Kidney epithelial cell (primary cell): ENCODE data around the gene DESI2. TPM values are rescaled to one million over a fixed set of nuclear protein-coding genes. Genes with fewer than 3 reads are reported as not detected.

ENCODE experiments used
- DNase-seq: peaks from one replicate; pipeline ENCODE4 v3.0.0-alpha.2; 2010; ENCODE audit warnings: low read depth
- H3K27me3 ChIP-seq: 2 replicates; pipeline ENCODE4 v1.6.0; 2011; ENCODE audit warnings: low read length; ENCODE audit not compliant: control insufficient read depth, insufficient read depth
- H3K36me3 ChIP-seq: 2 replicates; pipeline ENCODE4 v1.5.1; 2011; ENCODE audit warnings: low read length; ENCODE audit not compliant: control insufficient read depth, insufficient read depth
- H3K4me3 ChIP-seq: 2 replicates; pipeline ENCODE4 v1.5.1; 2011; ENCODE audit warnings: low read depth, mild to moderate bottlenecking, control low read depth, low read length
- total RNA-seq: library from RNA; depleted of rRNA; stranded (reverse); fragments of >200 nt; gene quantifications from 2 replicates; pipeline ENCODE4 v1.2.3, GENCODE V29; 2015
- TF ChIP-seq, protein P1 (sequence below): IDR thresholded peaks from 2 replicates; pipeline ENCODE4 v1.5.1; 2011; ENCODE audit warnings: mild to moderate bottlenecking, moderate library complexity, low read length, control low read depth, inconsistent platforms; ENCODE audit not compliant: insufficient read depth, poor library complexity, severe bottlenecking

The DESI2 gene
- total RNA-seq, 1 donor from 2014 or later: 53.2 TPM

DNA sequence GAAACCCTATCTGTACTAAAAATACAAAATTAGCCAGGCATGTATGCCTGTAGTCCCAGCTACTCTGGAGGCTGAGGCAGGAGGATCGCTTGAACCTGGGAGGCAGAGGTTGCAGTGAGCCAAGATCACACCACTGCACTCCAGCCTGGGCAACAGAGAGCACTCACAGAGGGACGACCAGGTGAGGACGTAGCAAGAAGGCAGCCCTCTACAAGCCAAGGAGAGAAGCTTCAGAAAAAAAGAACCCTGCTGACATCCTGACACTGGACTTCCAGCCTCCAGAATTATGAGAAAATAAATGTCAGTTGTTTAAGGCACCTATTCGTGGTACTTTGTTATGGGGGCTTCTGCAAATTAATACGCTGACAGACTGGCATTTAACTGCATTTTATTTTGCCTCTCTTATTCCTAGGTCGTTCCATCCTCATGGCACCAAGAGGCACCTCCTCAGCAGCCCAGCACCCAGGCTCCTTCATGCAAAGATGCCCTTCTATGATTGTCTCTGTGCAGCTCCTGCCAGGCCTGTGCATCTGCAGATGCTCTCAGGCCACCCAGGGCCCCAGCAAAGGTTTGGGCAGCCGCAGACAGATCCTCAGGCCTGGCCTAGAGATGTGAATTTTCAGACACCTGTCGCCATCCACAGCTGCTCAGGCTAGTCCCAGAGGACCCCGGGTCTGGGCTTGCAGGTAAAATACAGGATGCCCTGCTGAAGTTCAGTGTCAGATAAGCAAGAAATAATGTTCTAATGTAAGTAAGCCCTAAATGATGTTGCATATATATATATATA lies 96.5 kb downstream of the DESI2 start:
- H3K36me3 ChIP-seq: no peaks in the 10 kb centered on the region
- no peaks in the 10 kb centered on the region for H3K27me3 ChIP-seq
- TF ChIP-seq, protein P1, sequence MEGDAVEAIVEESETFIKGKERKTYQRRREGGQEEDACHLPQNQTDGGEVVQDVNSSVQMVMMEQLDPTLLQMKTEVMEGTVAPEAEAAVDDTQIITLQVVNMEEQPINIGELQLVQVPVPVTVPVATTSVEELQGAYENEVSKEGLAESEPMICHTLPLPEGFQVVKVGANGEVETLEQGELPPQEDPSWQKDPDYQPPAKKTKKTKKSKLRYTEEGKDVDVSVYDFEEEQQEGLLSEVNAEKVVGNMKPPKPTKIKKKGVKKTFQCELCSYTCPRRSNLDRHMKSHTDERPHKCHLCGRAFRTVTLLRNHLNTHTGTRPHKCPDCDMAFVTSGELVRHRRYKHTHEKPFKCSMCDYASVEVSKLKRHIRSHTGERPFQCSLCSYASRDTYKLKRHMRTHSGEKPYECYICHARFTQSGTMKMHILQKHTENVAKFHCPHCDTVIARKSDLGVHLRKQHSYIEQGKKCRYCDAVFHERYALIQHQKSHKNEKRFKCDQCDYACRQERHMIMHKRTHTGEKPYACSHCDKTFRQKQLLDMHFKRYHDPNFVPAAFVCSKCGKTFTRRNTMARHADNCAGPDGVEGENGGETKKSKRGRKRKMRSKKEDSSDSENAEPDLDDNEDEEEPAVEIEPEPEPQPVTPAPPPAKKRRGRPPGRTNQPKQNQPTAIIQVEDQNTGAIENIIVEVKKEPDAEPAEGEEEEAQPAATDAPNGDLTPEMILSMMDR: no peak
- H3K4me3 ChIP-seq: no peak overlapping the region
- no peak for DNase-seq

DNA sequence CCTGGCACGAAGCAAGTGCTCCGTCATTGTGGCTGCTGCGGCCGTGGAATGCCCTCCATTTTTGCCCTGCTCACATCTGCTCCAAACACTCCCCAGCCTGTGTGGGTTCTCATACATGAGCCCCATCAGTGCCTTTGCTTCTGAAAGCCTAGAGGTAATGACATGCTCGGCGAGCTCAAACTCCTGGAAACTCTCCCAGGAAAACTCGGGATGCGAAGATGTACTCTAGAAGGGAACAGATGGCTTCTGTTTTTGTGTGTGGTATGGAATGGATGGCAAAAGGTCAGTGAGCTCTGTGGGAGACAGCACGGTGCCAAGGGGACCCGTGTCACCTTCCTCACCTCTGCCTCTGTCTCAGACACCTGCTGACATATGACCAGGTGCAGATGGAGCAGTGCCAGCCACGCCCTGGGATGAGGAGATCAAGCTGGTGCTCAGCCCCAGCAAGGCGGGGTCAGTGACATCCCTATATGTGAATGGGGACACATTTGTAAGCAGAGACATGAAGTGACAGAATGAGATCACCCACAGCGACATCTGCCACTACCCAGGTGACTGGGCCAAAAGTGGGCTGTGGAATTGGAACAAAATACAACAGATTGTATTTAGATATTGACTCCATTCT lies 98.5 kb downstream of the DESI2 start:
- no peak overlapping the region for H3K4me3 ChIP-seq
- H3K27me3 ChIP-seq: no peaks in the 10 kb centered on the region
- no peaks in the 10 kb centered on the region for H3K36me3 ChIP-seq
- TF ChIP-seq, protein P1: no peak
- no peak for DNase-seq

DNA sequence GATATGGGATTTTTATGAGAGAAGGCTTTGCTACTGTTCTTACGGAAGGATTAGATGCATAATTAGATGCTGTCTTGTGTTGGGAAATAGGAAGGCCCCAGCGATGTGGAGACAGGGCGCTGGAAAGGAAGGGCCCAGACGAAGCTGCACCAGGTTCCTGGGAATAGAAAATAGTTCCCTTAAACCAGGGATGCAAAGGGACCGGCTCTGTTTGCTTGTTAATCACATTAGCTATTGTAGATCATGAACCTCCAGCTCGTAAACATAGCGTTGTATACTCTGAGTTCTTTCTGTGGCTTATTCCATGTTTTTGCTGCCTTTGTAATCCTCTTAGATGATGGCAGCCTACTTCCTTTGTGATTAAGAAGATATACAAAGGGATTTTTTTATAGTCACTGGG lies 102.7 kb downstream of the DESI2 start:
- Histone ChIP-seq H3K27me3 (no peaks in the 10 kb centered on the region), H3K36me3 (no peaks in the 10 kb centered on the region), H3K4me3 (no peak overlapping the region)
- DNase-seq: no peak
- TF ChIP-seq, protein P1: no peak

DNA sequence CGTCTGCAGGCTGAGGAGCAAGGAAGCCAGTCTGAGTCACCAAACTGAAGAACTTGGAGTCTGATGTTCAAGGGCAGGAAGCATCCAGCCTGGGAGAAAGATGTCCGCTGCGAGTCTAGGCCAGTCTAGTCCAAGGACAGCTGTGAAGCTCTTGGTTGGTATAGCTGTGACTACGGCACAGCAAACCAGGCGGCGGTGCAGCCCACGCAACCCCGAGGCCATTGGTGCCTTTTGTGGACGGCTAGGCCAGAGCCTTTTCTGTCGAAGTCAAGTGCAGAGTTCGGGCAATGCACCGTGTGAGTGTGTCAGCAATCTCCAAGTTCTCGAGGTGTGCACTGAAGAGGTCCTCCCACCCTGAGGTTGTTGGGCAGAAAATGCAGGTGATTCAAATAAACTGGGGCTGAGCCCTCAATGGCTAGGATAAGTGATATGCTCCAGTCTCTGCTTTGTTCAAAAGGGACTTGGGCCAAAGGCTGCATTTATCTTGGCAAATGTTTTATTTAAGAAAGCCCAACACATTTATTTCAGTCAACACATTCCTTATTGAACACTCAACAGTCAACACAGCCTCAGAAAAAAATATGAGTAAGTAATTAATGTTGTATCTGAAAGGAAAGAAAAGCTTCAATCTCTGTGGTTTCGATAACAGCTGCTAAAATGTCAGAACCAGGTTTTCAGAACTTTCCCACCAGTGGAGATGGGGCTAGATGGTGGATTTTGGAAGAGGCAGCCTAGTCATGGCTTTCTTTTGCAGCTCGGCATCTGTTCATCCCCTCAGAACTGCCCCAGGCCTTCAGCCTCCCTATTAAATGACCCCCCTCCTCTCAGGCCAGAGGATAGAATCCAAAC lies 104.4 kb downstream of the DESI2 start:
- no peak overlapping the region for H3K4me3 ChIP-seq
- H3K36me3 ChIP-seq: no peaks in the 10 kb centered on the region
- H3K27me3 ChIP-seq: no peaks in the 10 kb centered on the region
- no peak for DNase-seq
- TF ChIP-seq, protein P1: no peak

Other genes starting within 250 kb of the DESI2 start
- gene ADSS2, start 201.2 kb upstream of the DESI2 start, total RNA-seq: 42.0 and 42.4 TPM in 2 replicates
- 0.13 and 0.21 TPM in 2 replicates for gene CATSPERE, start 191.9 kb upstream of the DESI2 start, total RNA-seq
- 25.1 and 30.2 TPM in 2 replicates for gene COX20, start 182.5 kb downstream of the DESI2 start, total RNA-seq
- 271 and 358 TPM in 2 replicates for gene HNRNPU, start 211.4 kb downstream of the DESI2 start, total RNA-seq